ENCODE data around the gene PLEKHA5. TPM values are rescaled to one million over a fixed set of nuclear protein-coding genes. Genes with fewer than 3 reads are reported as not detected.

The PLEKHA5 gene
- total and polyA plus RNA-seq, 2 of the 4 experiments (the other 2 are of a cell fraction), result 5.3 to 12.2 TPM

DNA sequence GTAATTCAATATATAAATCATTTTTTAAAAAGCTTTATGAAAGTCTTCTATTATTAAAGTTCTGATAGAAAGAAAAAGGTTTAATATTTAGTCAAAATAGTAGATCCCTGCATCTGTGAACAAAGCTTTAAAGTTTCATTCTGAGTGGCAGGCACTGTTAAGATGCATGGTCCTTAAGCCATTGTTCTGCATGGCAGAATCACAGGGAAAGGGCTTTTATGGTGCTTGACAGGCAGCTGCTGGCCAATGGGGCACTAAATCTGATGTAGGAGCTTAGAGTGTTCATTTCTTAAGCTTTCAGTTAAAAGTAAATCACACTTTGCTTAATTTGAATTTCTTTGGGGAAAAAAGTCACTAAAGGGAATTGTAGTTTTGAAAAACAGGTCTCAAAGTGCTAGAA lies 148.2 kb downstream of the PLEKHA5 start:
- Histone ChIP-seq H4K20me1 (ENCODE audit: insufficient read depth, low read length) (no peaks in the 10 kb centered on the region), H3K14ac (replicated peaks; ENCODE audit: low read depth, low read length) (no peak overlapping the region), H2BK5ac (ENCODE audit: low read depth, low read length, poor library complexity, severe bottlenecking) (no peak overlapping the region), H2BK20ac (ENCODE audit: low read depth, low read length) (no peak overlapping the region), H3K27me3 (ENCODE audit: control insufficient read depth, insufficient read depth, low read length) (no peaks in the 10 kb centered on the region), H2AK9ac (replicated peaks; ENCODE audit: low read depth, low read length, poor library complexity) (no peak overlapping the region), H2BK120ac (ENCODE audit: low read depth, low read length) (no peak overlapping the region), H3K4me1 (ENCODE audit: control insufficient read depth, insufficient read depth, low read length) (peaks cover 5% of the 10 kb centered on the region; the same call in 1 of the 2 replicates), H4K8ac (ENCODE audit: low read depth in 2 of 2, low read length in 2 of 2) (no peak overlapping the region), H3K9me1 (ENCODE audit: insufficient read depth, low read length) (peaks cover 5% of the 10 kb centered on the region), H2AFZ (replicated peaks; ENCODE audit: low read length, poor library complexity) (no peak overlapping the region), H3K4me3 (ENCODE audit: insufficient read depth, low read depth, low read length) (no peak overlapping the region), H4K91ac (ENCODE audit: insufficient read depth, low read depth, low read length) (no peak overlapping the region), H2BK15ac (ENCODE audit: low read depth, low read length) (no peak overlapping the region), H3K27ac (ENCODE audit: insufficient read depth, low read length) (no peak overlapping the region), H3K4me2 (ENCODE audit: low read depth, low read length) (no peak overlapping the region), H4K5ac (ENCODE audit: low read depth, low read length) (no peak overlapping the region), H3K18ac (ENCODE audit: low read depth, low read length) (no peak overlapping the region), H2AK5ac (ENCODE audit: low read depth, low read length) (no peak overlapping the region), H3K4ac (ENCODE audit: low read depth, low read length) (no peak overlapping the region), H3K23ac (ENCODE audit: low read depth, low read length) (no peak overlapping the region), H3K9ac (ENCODE audit: low read depth, low read length) (no peak overlapping the region), H3K79me1 (ENCODE audit: low read depth in 1 of 2, low read length in 2 of 2) (peaks cover 0 to 12% of the 10 kb centered on the region in 2 experiments; a peak in 2 of 4 replicates), H3K36me3 (ENCODE audit: control insufficient read depth, insufficient read depth, low read length) (peaks cover 11% of the 10 kb centered on the region), H3K56ac (ENCODE audit: extremely low read depth, insufficient read depth, low read length) (no peak overlapping the region), H3K9me3 (ENCODE audit: control insufficient read depth, insufficient read depth, low read length) (no peaks in the 10 kb centered on the region)
- dilution Hi-C loops (cut with HindIII; ENCODE audit: low sequenced_read_pairs, unreplicated experiment) (no loop called here), in situ Hi-C loops (cut with MboI; ENCODE audit: low sequenced_read_pairs) (loop anchor here (25.0 kb wide), 1 partner anchor 840 kb away; no protein-coding TSS in a partner anchor), intact Hi-C loops (cut with micrococcal nuclease) (no loop called here)
- CTCF ChIA-PET, result no interaction called here
- no TSS peak for BruUV-seq (replicated peaks)
- ATAC-seq (ENCODE audit: low read depth) (no peak), DNase-seq (no peak)
- no peak for TF ChIP-seq MXI1 (IDR thresholded peaks at IDR 0.05; ENCODE audit: borderline replicate concordance, low read depth, low read length)
- no peak for TF ChIP-seq NFE2L2 (IDR thresholded peaks at IDR 0.05; ENCODE audit: low read depth, low read length)
- no peak for TF ChIP-seq BHLHE40 (IDR thresholded peaks at IDR 0.05; ENCODE audit: low read depth, low read length)
- no peak for TF ChIP-seq CTCF (conservative IDR thresholded peaks at IDR 0.05; ENCODE audit: low read depth, low read length)
- TF ChIP-seq, protein P1, sequence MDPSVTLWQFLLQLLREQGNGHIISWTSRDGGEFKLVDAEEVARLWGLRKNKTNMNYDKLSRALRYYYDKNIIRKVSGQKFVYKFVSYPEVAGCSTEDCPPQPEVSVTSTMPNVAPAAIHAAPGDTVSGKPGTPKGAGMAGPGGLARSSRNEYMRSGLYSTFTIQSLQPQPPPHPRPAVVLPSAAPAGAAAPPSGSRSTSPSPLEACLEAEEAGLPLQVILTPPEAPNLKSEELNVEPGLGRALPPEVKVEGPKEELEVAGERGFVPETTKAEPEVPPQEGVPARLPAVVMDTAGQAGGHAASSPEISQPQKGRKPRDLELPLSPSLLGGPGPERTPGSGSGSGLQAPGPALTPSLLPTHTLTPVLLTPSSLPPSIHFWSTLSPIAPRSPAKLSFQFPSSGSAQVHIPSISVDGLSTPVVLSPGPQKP (IDR thresholded peaks at IDR 0.05; ENCODE audit: borderline replicate concordance, low read depth, low read length), result no peak
- TF ChIP-seq MAZ (IDR thresholded peaks at IDR 0.05; ENCODE audit: borderline replicate concordance, low read depth, low read length), result no peak
- POLR2A ChIA-PET (ENCODE audit: unreplicated experiment), result no interaction called here

All from IMR-90 (cell line).